Keratinocyte (primary cell): Measurements from ENCODE around the gene MTUS2.

Experiments used
- CTCF ChIP-seq, 3 experiments: IDR thresholded peaks in 1 of 3; conservative IDR thresholded peaks in 1 of 3; optimal IDR thresholded peaks in 1 of 3; 2 replicates in 2 of 3; 3 replicates in 1 of 3; pipeline versions ENCODE3 to v1.5.1; 2011; ENCODE audit warnings: low read length in 3 of 3, mild to moderate bottlenecking in 3 of 3, moderate library complexity in 2 of 3, control low read depth in 1 of 3, inconsistent platforms in 1 of 3; ENCODE audit not compliant: insufficient read depth in 2 of 3; ENCODE audit errors: extremely low read depth in 1 of 3
- EZH2 ChIP-seq: IDR thresholded peaks from one replicate; pipeline ENCODE4 v1.6.1; 2012; ENCODE audit warnings: inconsistent platforms, mild to moderate bottlenecking, low read length, moderate library complexity

GRCh38 chr13:29472332-29472961 is 652.3 kb downstream of the MTUS2 start:
- peak; percentile 93 to 99 (median 98) for TF ChIP-seq CTCF (optimal IDR thresholded peaks at IDR 0.05 in 1 of 3, IDR thresholded peaks at IDR 0.05 in 1 of 3, conservative IDR thresholded peaks at IDR 0.05 in 1 of 3; ENCODE audit: extremely low read depth in 1 of 3, insufficient read depth in 2 of 3, low read length in 3 of 3)
- no peak for TF ChIP-seq EZH2
